NCI-H510A (cell line): ENCODE results near the gene ARHGAP15.
A peak's percentile ranks its signal among the peaks of the same experiment; 100 is the strongest.
"Not testable (repeated sequence)": the region's sequence is repeated elsewhere in the genome, so short reads cannot be mapped to it uniquely, and the experiment has no call there.

Source experiments
- DNase-seq: peaks from one replicate; lab custom pipeline; 2025; lab: John Stamatoyannopoulos, UW

ARHGAP15 gene

GRCh38 chr2:143529118-143529720 lies 400.0 kb downstream of the ARHGAP15 start:
- no peak for DNase-seq

- DNase-seq = no peak
Observed at GRCh38 chr2:143530758-143531157, 401.5 kb downstream of the ARHGAP15 start.

- no peak for DNase-seq
Observed at GRCh38 chr2:143532061-143532460, 402.8 kb downstream of the ARHGAP15 start.

- DNase-seq = no peak
Observed at GRCh38 chr2:143533846-143534245, 404.6 kb downstream of the ARHGAP15 start.

- no peak for DNase-seq
Observed at GRCh38 chr2:143535802-143536201, 406.6 kb downstream of the ARHGAP15 start.

GRCh38 chr2:143541899-143542298 lies 412.7 kb downstream of the ARHGAP15 start:
- not testable (repeated sequence) for DNase-seq

GRCh38 chr2:143545059-143545948 lies 416.1 kb downstream of the ARHGAP15 start:
- no peak for DNase-seq

- no peak for DNase-seq
Observed at GRCh38 chr2:143545949-143546255, 416.7 kb downstream of the ARHGAP15 start.

GRCh38 chr2:143548032-143548431 lies 418.8 kb downstream of the ARHGAP15 start:
- DNase-seq = no peak

GRCh38 chr2:143550500-143550899 lies 421.3 kb downstream of the ARHGAP15 start:
- DNase-seq = no peak

GRCh38 chr2:143551971-143552650 lies 422.9 kb downstream of the ARHGAP15 start:
- DNase-seq = no peak

GRCh38 chr2:143553261-143553660 lies 424.0 kb downstream of the ARHGAP15 start:
- no peak for DNase-seq

- no peak for DNase-seq
Observed at GRCh38 chr2:143558665-143559064, 429.4 kb downstream of the ARHGAP15 start.

- DNase-seq = no peak
Observed at GRCh38 chr2:143559147-143559546, 429.9 kb downstream of the ARHGAP15 start.

GRCh38 chr2:143560724-143561123 lies 431.5 kb downstream of the ARHGAP15 start:
- no peak for DNase-seq

- no peak for DNase-seq
Observed at GRCh38 chr2:143564419-143564818, 435.2 kb downstream of the ARHGAP15 start.

- DNase-seq = no peak
Observed at GRCh38 chr2:143571747-143572146, 442.5 kb downstream of the ARHGAP15 start.

- no peak for DNase-seq
Observed at GRCh38 chr2:143572421-143572820, 443.2 kb downstream of the ARHGAP15 start.

- no peak for DNase-seq
Observed at GRCh38 chr2:143574069-143574468, 444.9 kb downstream of the ARHGAP15 start.

- peak; percentile 2 for DNase-seq
Observed at GRCh38 chr2:143575340-143575739, 446.1 kb downstream of the ARHGAP15 start.

GRCh38 chr2:143577489-143577888 lies 448.3 kb downstream of the ARHGAP15 start:
- no peak for DNase-seq

GRCh38 chr2:143579456-143579855 lies 450.2 kb downstream of the ARHGAP15 start:
- no peak for DNase-seq

- DNase-seq = no peak
Observed at GRCh38 chr2:143581134-143581533, 451.9 kb downstream of the ARHGAP15 start.
